GM19468 (cell line): Measurements from ENCODE around the gene STIP1.

ENCODE experiments used
- ATAC-seq: cut with Tn5 transposase; IDR thresholded peaks from one replicate; pipeline ENCODE4 v1.9.1; 2021; ENCODE audit warnings: mild to moderate bottlenecking, moderate library complexity, moderate number of reproducible peaks; ENCODE audit not compliant: unreplicated experiment; ENCODE audit errors: extremely low read depth

The STIP1 gene

DNA sequence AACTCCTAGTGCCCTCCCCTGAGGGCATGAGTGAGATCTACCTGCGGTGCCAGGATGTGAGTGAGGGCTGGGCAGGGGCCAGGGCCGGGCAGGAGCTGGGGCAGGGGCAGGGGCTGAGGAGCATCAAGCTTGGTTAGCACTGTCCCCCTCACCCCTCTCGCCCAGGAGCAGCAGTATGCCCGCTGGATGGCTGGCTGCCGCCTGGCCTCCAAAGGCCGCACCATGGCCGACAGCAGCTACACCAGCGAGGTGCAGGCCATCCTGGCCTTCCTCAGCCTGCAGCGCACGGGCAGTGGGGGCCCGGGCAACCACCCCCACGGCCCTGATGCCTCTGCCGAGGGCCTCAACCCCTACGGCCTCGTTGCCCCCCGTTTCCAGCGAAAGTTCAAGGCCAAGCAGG, 34.3 kb downstream of the STIP1 start:
- ATAC-seq = no peak

DNA sequence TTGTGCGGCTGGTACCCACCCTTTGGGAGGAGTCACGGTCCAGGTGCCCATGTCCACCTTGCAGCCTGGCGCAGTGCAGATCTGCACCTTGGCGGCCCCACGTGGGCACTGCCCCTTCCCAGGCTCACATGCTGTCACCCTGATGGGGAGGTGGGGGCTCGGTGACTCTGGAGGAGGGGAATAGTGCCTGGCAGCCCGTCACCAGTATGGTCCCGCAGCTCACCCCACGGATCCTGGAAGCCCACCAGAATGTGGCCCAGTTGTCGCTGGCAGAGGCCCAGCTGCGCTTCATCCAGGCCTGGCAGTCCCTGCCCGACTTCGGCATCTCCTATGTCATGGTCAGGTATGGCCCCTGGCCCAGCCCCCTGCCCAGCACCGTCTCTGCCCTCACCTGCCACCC, 34.8 kb downstream of the STIP1 start:
- no peak for ATAC-seq

DNA sequence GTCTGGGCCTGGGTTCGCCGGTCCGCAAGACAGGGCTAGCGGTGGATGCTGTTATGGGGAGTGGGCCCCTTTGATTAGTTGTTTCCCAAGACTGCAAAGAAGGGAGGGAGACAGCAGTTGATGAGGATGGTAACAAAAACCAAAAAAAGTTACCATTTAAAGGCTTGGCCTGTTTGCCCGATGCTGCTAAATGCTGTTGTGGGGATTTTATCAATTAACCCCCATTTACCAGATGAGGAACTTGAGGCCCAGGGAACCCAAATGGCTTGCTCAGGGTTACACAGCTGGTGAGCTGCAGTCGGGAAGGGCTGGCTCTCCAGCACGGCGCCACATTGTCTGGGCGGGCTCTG, 36.7 kb downstream of the STIP1 start:
- no peak for ATAC-seq

DNA sequence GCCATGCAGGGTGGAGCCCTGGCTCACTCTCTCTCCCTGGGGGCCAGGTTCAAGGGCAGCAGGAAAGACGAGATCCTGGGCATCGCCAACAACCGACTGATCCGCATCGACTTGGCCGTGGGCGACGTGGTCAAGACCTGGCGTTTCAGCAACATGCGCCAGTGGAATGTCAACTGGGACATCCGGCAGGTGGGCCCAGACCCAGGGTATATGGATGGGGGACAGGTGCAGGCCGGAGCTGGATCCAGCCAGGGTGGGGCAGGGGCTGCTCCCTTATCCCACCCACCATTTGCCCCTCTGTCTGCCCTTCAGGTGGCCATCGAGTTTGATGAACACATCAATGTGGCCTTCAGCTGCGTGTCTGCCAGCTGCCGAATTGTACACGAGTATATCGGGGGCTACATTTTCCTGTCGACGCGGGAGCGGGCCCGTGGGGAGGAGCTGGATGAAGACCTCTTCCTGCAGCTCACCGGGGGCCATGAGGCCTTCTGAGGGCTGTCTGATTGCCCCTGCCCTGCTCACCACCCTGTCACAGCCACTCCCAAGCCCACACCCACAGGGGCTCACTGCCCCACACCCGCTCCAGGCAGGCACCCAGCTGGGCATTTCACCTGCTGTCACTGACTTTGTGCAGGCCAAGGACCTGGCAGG, 37.2 kb downstream of the STIP1 start:
- no peak for ATAC-seq

DNA sequence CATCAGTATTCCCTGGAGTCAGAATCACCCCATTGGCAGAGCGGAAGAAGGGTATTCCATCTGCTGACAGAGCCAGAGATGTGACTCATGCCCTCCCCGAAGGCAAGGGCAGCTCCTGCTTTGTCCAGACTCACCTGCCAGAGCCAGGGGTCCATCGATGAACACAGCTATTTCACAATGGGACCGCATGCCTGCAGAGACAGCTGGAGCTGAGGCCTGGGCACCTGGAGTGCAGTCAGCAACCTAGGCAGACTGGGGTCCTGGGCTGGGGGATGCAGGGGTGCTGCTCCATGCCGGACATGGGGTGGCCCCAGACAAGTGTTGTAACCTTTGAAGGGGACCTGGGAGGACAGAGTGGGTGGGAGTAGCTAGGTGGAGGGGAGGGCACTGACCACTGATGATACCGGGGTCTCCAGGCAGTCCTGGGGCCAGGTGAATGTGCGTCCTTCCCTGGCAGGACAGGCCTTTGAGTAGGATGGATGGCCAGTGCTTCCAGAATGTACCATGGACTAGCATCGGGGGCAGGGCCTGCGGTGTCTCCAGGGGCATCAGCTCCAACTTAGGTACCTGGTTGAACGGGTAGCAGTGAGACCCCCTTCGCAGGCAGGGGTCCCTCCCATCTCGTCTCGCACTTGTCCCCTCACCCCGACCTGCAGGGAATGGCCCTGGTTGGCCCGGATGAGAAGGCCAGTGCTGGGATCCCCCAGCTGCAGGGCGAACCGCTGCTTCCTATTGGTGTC, 38.4 kb downstream of the STIP1 start:
- no peak for ATAC-seq

DNA sequence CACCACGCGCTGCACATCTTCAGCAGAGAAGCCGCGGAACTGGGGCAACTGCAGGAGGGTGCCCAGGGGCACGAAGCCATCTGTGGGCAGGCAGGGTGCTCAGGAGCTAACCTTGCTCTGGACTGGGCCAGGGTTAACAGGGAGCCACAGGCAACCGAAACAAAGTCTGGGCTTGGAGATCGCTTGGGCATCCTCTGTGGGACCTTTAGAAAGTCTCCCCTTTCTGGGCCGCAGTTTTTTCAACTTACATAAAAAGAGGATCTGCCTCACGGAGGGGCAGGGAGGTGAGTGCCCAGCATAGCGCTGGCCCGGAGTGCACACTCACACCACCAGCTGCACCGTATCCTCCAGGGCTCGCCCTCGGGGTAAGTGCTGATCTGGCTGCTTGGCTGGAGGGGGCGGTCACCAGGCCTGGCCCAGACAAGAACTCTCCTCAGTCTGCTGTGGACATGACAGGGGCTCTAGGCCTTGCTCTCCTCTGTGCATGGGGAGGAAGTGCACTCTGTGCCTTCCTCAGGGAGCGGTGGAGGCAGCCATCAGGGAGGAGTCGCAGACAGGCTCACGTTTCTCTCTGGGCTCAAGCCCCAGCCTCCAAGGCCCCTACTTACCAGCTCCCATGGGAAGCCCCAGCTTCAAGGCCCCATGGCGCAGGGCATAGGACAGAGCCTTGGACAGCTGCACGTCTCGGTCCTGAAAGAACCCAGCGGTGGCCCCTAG, 39.1 kb downstream of the STIP1 start:
- no peak for ATAC-seq

DNA sequence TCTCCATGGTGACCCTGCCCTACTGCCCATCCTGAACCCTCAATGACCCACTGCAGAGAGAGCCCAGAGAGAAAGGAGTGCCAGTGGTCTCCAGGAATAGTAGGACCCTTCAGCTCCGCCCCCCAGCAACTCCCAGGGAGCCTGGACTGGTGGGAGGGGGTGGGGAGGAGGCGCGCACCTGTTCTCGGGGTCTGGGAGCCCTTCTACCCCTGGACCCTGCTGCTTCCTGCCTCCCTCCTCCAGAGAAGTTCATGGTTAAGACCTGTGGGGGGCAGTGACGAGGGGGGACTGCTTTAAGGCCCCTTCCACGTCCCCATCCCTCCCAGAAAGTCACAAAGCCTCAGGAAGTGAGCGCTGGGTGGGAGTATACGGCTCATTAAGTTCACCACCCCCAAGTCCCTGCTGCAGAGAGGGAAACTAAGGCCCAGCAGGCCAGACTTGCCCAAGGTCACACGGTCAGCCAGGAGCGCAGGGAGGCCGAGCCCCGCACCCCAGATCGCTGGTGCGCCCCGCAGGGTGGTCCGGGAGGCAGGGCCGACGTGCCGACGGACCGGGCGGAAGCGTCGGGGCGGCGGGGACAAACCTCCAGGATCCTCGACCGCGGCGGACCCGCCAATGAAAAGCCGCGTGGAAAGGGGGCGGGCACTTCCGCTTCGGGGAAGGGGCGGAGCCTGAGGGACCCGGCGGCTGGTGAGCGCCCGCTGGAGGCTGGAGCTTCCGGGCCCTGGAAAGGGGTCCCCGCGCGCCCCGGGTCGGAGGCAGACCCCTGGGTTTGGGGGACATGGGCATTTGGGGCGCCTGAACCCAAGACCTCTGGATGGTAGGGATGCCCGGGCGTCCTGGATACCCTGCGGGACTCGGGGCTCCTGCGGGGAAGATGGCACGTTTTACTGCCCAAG, 39.9 kb downstream of the STIP1 start, which contains the start of the genes NUDT22 and TRPT1:
Gene NUDT22, plus strand, starts transcription at position 667 of the 899 bp plus-strand sequence. CDS start 379 bp downstream, outside the sequence.
Gene TRPT1, minus strand, starts transcription at position 579 of the 899 bp plus-strand sequence. Its CDS starts 326 bp downstream, at position 253.
- ATAC-seq = no peak

DNA sequence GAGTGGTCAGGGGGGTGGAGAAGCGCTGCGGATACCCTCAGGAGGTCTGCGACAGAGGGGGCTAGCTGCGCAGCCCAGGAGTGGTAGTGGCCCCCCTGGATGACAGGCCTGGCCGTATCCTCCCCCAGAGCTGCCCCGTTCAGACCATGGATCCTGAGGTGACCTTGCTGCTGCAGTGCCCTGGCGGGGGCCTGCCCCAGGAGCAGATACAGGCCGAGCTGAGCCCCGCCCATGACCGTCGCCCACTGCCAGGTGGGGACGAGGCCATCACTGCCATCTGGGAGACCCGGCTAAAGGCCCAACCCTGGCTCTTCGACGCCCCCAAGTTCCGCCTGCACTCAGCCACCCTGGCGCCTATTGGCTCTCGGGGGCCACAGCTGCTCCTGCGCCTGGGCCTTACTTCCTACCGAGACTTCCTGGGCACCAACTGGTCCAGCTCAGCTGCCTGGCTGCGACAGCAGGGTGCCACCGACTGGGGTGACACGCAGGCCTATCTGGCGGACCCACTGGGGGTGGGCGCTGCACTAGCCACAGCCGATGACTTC, 40.6 kb downstream of the STIP1 start:
- ATAC-seq = no peak

DNA sequence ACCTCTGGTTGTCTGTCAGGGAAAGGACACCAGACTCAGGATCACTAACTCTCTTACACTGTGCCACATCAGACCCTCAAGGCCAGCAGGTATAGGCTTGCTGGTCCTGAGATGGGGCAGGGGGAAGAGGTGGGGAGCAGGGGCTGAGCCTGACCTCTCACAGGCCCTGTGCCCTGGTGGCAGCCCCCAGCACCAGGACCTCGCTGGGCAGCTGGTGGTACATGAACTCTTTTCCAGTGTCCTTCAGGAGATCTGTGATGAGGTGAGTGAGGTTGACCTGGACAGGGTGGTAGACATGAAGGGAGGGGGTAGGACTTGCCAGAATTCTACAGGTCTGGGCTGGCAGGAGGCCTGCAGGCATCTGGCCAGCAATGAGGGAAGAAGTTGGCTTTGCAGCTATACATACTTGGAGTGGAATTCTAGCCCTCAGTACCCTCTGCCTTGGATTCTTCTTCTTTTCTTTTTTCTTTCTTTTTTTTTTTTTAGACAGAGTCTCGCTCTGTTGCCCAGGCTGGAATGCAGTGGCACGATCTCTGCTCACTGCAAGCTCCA, 41.5 kb downstream of the STIP1 start:
- no peak for ATAC-seq

DNA sequence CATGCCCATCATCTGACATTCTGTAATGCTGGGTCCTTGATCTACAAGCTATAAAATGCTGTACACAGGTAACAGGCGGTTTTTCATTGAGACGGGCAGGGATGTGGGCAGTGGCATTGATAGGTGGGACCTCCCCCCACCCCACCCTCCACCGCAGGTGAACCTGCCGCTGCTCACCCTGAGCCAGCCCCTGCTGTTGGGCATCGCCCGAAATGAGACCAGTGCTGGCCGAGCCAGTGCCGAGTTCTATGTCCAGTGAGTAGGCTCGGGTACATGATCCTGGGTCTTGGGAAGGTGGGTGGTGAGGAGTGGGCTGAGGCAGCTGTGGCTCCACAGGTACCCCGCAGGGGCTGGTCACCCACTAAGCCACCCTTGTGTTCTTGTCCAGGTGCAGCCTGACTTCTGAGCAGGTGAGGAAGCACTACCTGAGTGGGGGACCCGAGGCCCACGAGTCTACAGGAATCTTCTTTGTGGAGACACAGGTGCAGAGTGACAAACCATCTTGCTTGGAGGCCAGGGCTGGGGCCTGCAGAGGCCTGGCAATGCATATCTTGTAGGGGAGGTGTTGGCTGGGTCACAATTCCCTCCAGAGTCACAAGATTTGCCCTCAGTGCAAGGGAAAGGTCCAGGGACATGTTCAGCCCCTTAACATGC, 43.2 kb downstream of the STIP1 start:
- no peak for ATAC-seq

DNA sequence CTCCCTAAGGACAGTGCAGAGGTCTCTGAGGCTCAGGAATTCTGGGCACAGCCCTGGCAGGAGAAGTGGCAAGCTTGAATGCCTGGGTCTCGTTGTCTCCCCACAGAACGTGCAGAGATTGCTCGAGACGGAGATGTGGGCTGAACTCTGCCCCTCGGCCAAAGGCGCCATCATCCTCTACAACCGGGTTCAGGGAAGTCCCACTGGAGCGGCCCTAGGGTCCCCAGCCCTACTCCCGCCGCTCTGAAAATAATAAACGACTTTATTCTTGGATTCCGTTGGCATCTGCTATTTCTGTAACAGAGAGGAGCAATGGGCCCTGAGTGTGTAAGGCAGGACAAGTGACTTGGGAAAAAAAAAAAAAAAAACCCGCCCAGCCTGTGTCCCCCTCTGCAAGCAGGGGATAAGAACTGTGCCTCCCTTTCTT, 43.8 kb downstream of the STIP1 start:
- ATAC-seq = no peak

DNA sequence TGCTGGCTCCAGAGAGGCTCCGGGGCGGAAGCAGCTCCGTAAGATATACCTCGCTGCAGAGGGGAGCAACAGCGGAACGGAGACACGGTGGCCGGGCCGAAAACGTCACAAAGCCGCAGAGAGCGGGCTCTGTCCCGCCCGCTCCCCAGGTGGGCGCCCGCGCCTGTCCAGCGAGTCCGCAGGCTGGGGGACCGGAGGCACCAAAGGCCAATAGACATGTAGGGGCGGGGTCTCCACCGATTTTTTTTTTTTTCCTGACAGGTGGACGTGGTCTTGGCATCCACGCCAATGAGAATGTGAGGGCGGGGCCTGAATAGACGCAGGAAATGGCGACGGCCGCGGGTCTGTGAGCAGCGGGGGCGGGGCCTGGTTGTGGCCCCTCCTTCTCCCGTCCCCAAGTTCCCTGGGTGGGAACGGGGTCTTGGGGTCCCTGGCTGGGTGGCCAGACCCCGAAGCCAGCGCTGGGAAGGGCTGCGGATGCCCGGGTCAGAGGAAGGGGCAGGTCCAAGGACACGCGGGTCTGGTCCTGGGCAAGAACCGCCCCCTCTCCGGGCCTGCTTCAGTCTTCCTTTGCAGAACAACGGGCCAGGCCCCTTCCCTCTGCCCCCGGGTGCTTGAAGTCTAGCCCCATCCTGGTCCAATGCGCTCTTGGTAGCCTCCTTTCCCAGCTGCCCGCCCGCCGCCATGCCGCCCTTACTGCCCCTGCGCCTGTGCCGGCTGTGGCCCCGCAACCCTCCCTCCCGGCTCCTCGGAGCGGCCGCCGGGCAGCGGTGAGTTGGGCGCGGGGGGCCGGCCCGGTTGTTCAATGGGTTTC, 44.4 kb downstream of the STIP1 start, which contains the start of gene DNAJC4:
Gene DNAJC4, plus strand, starts transcription at position 378 of the 814 bp plus-strand sequence. Its CDS starts 307 bp downstream, at position 685.
- peak; percentile 15 for ATAC-seq

DNA sequence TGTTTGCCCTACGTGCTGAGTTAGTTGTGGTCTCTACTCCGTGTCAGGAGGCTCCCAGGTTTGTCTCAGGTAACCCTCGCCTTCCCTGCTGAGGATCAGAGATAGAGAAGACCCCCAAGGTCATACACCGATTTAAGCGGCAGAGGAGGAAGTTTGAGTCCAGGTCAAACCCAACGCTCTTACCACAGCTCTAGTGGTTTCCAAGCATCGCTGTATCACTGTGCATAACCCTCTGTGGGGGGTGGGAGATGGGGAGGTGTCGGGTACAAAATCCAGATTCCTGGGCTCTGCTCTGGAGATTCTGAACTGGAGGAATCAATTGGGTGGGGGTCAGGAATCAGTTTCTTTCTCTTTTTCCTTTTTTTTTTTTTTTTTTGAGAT, 45.0 kb downstream of the STIP1 start:
- ATAC-seq = no peak

DNA sequence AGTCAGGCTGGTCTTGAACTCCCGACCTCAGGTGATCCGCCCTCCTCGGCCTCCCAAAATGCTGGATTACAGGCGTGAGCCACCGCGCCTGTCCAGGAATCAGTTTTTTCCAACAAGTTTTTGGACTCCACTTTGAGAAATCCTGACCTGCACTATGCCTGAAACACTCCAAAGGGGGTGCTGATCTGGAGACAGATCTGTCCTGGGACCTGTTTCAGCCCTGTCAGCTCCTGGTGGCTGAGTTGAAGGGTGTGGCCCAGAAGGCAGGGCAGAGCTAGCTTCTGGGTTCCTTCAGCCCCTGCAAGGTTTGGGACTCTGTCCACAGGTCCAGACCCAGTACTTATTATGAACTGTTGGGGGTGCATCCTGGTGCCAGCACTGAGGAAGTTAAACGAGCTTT, 45.6 kb downstream of the STIP1 start:
- ATAC-seq = no peak

DNA sequence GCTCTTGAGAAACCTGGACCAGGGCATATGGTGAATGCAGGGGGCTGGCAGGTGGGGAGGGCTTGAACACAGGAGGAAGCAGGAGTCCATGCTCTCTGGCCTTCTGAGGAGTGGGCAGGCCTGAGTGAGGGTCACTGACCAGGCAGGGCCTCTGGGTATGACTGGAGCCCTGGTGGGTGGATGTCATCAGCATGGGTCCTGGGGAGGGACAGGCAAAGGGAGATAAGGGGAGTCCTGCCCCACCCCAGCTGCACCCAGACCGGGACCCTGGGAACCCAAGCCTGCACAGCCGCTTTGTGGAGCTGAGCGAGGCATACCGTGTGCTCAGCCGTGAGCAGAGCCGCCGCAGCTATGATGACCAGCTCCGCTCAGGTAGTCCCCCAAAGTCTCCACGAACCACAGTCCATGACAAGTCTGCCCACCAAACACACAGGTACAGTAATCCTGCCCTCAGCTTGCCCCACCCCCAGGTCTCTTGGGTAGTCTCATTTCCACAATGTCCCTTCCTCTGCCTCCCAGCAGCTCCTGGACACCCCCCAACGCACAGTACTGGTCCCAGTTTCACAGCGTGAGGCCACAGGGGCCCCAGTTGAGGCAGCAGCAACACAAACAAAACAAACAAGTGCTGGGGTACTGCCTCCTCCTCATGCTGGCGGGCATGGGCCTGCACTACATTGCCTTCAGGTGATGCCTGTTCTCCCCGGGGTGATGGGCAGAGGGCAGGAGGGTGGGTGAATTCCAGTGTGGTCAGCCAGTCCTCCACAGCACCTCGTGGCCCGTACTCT, 46.4 kb downstream of the STIP1 start:
- no peak for ATAC-seq

DNA sequence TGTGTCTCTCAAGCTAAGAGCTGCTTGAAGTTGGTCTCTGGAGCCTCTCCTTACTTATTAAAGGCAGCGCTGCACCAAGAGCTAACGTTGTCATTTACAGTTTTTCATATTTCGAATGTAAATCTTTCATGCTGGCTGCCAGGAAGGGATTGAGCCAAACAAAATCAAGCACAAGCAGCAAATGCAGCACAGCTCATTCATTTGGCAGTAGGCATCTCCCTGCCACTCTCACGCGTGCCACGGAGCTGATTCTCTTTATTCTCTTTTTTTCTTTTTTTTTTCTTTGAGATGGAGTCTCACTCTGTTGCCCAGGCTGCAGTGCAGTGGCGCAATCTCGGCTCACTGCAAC, 47.0 kb downstream of the STIP1 start:
- ATAC-seq = no peak

DNA sequence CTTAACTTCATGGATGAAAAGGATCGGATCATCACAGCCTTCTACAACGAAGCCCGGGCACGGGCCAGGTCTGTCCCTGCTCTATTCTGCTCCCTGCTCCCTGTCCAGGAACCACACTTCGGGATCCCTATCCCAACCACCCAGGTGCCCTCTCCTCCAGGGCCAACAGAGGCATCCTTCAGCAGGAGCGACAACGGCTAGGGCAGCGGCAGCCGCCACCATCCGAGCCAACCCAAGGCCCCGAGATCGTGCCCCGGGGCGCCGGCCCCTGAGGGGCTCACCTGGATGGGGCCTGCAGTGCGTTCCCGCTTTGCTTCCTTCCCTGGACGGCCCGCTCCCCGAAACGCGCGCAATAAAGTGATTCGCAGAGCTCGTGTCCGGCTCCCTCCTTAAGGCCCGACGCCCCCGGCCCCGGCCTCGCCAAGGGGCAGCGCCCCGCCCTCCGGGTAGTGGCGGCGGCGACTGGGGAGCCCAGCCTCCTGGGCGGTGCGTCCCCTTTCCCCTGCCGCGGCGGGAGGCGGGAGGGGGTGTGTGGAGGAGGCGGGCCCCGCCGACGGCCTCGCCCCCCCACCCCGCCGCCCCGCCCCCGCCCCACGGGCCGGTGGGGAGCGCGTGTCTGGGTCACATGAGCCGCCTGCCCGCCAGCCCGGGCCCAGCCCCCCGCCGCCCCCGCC, 48.1 kb downstream of the STIP1 start, which contains the start of gene VEGFB:
Gene VEGFB, plus strand, starts transcription at position 672 of the 674 bp plus-strand sequence. CDS start 250 bp downstream, outside the sequence.
- ATAC-seq = no peak
